GM19463 (cell line): Measurements from ENCODE around the gene SEC24D.

Experiments
- ATAC-seq: cut with Tn5 transposase; IDR thresholded peaks from one replicate; pipeline ENCODE4 v1.9.1; 2021; ENCODE audit warnings: mild to moderate bottlenecking, moderate library complexity; ENCODE audit not compliant: unreplicated experiment

The SEC24D gene

DNA sequence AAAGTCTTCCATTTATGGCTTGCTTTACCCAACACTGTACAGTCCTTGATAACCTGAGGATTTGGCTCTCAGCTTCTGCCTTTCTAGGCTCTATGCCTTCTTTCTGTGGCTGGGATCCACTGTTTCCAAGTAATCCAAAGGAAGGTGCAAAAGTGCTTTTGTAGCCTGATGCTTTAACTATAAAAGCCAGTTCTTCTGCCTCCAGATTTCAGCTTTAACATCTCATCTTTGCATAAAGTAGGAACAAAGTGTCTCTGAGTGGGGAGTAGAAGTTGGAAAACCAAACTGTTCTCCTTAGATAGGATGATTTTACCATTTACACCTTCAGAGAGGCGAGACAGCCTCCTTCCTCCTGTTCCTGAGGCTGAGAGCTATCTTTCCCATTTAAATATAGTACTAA lies 11.1 kb upstream of the SEC24D start:
- no peak for ATAC-seq

DNA sequence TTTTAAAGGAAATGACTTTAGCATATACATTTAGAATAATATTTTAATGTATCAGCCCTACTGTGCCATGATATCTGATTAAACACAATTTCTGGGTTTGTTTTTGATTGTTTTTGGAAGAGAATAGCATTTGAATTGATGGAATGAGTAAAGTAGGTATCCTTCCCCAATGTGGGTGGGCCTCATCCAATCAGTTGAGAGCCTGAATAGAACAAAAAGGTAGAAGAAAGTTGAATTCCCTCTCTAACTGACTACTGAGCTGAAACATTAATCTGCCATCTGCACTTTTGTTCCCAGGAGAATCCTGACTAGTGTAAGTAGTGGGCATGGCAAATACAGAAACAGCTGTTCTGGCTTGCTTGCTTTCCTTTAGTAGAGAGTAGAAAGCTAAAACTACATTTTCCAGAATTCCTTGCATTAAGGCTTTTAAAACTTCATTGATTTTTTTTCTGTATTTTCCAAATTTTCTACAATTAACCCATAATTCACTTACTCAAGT lies 9.7 kb upstream of the SEC24D start:
- no peak for ATAC-seq

DNA sequence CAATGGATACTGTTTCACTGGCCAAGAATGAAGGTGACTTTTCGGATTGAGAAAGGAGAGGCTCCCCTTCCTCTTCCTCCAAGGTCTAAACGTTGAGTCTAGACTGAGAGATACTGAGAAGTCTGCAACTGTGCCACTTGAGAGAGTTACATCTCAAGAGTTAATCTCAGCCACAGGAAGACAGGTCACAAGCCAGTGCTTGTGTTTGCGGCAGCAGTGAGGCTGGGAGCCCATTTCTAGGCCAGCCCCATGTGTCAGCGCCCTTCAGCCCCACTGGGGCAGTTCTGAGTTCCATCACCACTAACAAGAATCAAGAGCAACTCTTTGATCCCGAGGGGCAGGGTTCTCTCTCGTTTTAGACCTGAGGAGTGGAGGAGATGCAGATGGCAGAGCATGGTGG lies 7.3 kb upstream of the SEC24D start:
- no peak for ATAC-seq

DNA sequence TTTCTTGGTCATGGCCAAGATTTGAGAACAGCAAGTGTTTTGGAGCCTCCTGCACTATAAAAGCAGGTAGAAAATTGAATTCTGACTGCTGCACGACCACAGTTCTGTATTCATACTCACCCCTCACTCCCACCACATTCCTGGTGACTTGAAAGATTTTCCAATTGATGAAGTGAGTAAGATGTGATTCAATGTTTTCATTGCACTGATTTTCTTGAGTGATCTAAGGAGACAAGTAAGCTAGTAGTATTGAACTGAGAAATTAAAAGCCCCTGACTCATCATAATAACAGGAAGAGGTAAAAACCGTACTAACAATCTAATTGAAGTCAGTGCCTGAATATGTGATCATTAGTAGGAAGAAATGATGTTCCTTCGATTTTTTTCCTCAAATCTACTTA lies 6.1 kb upstream of the SEC24D start:
- no peak for ATAC-seq

DNA sequence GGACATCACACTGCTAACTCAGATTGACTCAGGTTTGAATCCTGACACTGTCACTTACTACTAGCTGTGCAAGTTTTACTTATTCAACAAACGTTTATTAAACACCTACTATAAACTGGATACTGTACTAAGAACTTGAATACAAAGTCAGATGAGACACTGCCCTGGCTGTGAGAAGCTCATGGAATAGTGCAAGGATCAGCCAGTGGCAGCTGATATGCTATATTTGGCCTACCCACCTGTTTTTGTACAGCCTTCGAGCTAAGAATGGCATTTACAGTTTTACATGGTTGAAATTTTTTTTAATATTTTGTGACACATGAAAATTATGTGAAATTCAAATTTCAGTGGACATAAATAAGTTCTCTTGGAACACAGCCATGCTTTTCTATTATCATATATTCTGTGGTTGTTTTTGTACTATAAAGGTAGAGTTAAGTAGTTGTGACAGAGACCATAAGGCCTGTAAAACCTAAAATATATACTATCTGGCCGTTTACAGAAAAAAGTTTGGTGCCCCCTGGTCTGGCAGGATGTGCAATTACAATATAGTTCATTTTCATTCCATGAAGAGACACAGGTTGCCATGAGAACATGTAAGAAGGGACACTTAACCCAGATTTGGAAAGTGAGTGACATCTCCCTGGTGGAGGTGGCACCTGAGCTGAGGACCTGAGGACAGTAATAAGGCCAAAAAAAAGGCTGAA lies 3.4 kb upstream of the SEC24D start:
- ATAC-seq = no peak

DNA sequence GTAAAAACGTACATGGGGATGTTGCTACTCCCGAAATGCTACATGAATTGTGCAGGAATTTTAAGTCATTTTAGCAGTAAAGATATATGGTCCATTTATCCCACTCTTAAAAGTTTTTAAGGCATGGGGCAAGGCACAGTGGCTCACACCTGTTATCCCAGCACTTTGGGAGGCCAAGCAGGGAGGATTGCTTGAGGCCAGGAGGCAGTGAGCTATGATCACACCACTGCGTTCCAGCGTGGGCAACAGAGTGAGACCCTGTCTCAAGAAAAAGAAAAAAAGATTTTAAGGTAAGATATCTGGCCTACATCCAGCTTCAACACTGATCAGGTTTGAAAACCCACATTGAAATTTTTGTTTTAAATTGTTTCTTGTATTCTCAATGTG lies 1.2 kb upstream of the SEC24D start:
- ATAC-seq = no peak

DNA sequence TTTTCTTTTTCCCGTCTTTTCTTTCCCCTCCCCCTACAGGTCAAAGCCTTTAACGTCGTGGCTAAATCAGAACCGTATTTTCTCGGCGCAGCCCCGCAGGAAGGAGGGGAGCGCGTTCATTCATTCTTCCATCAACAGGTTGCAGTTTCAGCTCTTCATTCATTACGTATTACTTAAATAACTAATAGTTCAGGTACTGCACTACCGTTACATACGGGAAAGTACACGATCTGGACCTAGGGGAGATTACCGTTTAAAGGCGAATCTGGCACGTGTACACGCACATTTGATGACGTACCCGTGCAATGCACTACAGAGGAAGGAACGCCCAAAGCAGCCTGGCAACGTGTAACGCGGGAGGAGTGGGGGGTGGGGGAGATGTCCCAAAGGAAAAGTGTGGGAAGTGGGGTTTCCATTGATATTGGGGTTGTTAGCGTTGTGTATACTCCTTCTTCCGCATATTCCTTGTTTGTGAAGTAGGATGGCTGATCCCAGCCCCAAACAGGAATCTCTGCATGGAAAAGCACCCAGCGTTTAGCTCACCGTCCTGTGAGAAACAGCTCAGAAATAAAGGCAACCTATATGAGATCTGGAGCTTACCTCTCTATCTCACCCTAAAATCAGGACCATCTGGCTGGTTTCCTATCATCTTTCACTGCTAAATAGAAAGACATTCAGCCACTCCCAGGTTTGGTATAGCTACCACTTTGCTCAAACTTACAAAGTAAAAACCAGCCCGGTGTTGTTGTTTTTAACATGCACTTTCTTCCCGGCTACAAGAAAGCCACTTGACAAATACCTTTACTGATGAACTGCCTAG lies 585 bp upstream of the SEC24D start:
- ATAC-seq = peak; percentile 36

DNA sequence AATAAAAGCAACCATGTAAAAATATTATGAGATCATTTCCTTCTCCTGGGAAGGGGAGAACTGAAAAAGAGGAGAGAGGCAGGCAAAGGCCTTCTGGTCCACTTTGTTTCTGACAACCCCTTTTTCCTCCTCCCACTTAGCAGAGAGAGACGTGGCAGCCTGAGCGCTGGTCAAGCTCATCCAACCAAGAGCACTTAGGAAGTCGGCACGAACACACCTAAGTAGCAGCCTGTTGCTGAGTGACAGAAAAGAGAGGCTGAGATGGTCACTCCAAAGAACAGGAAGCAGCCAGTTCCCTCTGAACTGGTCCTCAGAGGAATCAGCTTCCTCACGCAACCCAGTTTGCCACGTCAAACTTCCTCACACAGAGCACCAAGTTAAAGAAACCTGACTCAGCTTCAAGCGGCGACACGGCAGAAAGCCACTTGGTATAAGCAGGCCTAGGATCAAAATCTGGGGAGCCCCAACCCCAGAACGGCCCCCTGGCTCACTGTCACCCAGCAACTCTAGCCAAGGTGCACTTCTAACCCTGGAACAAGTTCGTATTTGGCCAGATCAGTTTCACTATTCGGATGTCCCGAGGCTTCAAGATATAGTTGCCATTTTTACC lies 861 bp downstream of the SEC24D start:
- ATAC-seq = peak; percentile 66

DNA sequence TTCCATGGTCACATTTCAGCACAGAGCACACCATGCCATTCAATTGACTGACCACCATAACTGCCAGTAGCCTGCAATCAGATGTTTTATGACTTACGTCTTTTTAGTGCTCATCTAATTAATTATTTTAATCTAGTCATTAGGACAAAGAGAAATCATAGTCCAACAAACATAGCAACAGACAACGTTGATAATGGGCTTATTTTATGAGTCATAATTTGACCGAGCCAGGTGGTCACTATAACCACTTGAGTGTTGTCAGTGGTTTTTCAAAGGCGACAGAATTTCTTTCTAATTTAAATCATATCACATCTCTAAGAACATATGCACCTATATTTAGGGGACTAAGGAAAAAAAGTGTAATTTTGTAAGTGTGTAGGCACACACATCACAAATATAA lies 1.9 kb downstream of the SEC24D start:
- ATAC-seq = no peak

DNA sequence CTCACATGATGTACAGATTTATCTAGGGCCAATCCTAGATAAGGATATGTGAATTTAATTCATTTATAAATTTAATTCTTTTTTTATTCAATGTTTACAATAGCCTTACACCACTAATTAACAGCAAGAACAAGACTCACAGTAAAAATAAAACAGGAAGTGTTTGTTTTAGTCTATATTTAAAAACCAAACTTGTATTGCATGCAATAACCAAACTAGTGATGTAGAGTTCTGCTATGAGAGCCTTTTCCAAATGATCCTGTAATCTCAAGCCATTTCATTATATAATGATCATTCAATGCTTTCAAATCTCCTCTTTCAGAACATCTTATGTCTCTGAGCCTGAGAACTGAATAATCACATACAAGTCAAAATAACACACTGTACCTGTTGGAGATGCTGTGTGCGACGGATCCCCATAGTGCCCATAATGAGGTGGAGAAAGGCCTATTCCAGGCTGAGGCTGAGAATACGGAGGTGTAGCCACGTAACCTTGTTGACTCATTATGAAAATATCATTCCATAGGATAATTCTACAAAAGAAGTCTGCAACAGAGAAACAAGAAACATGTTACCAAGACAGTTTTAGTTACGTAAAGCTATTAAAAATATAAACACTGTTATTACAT lies 2.6 kb downstream of the SEC24D start:
- no peak for ATAC-seq

DNA sequence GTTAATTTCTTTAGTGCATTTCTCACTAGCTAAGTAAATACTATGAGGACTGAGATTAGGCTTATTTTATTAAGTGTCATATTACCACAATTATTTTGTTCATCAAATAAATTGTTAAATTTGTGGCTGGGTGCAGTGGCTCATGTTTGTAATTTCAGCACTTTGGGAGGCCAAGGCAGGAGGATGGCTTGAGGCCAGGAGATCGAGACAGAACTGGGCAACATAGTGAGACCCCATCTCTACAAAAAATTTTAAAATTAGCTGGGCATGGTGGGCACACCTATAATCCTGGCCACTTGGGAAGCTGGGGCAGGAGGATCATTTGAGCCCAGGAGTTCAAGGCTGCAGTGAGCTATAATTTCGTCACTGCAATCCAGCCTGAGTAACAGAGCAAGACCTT lies 6.8 kb downstream of the SEC24D start:
- no peak for ATAC-seq

DNA sequence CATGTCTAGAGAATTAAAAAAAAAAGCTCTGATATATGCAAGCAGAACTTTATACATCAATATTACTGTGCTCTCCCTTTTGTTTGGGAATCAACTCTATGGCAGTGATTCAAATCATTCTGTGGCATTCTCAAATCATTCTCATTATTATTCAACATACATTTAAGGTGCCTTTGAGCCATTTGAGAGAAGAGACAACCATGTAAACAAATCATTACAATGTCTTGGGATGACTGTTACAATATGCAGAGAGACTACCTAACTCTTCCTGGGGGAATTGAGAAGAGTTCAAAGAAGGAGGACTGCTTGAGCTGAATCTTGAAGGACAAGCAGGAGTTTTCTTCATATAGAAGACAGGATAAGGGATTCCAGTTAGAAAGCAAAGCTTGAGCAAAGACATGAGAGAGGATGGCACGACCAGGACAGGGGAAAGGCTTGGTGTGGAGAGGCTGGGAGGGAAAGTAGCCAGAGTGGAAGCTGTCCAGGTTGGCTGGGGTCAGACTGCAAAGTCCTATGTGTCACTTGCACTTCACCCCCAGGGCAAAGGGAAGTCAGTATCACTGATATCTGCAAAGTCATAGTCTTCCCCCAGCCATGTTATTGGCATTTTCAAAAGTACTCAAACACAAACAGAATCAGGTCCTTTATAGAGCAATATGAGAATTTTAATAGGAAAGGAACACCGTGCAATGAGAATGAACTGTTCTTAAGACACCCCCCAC lies 9.0 kb downstream of the SEC24D start:
- ATAC-seq = peak; percentile 44

DNA sequence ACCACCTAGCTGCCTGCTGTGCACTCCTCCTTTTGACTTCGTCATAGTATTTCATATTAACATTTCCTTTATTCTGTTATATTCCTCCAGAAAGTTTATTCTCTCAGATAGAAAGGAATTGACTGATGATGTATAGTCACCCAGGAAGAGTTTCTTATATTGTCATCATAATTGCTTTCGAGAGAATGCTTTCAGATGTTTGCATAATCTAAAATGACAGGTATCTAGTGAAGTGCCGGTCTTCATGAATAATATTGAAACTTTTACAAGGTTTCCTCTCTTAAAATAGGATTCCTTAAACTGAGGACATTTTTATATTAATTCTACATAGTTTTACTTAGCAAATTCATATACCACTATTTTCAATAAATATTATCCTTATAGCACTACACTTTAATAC lies 10.1 kb downstream of the SEC24D start:
- peak; percentile 65 for ATAC-seq

DNA sequence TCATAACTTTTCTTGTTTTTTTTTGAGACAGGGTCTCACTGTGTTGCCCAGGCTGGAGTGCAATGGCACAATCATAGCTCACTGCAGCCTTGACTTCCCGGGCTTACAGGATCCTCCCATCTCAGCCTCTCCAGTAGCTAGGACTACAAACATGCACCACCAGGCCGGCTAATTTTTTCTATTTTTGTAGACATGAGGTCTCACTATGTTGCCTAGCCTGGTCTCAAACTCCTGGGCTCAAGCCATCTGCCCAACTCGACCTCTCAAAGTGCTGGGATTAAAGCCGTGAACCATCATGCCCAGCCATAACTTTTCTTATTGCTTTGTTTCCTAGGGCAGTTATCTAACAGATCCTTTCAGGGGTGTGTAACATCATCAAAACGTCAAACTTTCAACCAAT lies 11.8 kb downstream of the SEC24D start:
- ATAC-seq = no peak

DNA sequence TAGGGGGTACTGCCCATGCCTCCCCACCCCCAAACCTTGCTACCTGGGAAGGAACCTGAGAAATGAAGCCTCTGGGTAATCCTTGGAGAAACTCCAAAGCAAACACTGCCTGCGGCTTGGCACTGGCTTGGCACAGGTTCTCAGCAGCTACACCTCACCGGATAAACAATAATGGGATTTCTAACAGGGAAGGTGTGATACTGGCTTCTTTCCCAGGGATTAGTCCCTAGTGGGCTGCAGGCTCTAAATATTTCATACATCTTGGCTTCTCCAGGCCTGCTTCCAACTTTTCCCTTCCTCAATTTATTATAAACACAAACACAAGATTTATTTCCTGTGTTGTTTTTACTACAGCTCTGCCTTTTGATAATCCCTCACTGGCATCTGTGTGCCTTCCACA lies 12.5 kb downstream of the SEC24D start:
- ATAC-seq = no peak

DNA sequence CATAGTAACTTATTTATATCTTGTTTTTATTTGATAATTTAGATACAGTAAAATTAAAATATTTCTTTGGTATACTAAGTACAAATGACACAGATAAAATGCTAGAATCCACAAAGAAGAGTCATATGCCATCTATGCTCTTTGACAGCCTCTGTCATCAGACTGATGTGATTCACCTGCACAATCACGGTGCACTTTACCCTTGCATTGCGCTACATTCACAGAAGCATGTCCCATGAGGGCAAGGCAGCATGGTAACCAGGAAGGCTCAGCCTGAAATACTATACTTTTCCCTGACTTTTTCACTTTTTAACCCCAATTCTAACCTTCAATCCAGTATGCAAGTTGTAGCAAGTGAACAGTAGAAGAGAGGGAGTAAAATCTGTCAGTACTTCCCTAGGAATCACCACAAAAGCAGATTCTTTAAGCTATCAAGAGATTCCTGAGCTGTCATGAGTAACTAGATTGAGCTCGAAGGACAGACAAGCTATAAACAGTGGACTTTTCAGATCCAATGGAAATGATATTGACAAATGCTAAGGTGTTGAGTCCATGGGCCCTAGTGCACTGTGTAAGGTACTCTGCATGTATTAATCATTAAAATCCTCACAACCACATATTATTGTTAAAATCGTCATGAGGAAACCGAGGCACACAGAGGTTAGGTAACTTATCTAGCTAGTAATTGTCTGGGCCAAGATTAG lies 14.2 kb downstream of the SEC24D start:
- no peak for ATAC-seq

DNA sequence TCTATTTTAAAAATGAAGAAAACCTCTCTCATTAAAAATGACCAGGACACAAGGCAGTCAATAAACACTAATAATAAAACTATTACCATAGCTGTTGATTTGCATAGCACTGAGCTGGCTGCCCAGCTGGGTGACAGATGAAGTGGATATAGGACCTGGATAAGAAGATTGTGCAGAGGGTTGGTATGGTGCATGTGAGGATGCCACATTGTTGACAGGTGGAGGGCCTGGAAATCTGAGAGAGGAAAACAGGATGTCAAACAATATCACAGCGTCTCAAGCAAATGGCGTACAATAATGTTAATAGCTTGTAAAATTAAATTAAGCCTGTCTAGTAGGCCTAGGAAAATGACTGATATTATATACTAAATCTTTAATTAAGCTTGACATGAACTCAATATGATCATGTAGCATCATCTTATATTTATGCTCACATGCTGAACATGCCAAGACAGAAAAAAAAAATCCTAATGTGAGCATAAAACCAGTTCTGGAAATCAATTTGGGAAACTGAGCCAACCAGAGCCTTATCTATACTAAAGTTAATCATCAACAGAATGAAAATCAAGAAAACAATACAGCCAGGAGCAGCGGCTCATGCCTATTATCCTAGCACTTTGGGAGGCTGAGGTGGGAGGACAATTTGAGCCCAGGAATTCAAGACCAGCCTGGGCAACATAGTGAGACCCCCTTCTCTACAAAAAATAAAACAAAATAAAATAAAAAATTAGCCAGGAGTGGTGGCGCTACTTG lies 18.6 kb downstream of the SEC24D start:
- ATAC-seq = no peak

DNA sequence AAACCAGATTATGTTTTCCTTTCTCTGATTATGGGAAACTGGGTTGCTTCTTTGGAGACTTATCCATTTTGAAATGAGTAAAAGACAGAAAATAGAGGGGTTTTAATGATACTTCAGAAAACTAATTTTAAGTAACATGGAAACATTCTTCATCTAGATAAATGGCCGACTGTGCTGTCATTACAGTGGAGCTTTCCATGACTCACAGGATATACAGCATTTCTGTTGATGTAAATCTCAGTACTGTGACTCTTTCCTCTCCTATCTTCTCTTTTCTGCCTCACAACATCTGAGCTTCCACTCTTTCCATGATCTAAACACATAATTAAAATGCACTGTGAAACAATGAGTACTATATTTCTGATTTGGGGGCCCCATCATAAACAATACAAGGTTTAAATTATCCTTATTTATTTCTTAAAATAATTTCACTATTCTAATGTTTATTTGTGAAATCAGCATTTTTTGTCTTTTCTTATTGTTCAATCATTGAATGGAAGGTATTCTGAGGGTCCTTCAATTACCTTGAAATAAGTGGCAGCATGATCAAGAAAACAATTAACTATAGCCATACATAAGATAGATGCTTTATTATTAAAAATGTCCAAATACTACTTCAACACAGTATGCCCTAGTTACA lies 19.3 kb downstream of the SEC24D start:
- no peak for ATAC-seq

DNA sequence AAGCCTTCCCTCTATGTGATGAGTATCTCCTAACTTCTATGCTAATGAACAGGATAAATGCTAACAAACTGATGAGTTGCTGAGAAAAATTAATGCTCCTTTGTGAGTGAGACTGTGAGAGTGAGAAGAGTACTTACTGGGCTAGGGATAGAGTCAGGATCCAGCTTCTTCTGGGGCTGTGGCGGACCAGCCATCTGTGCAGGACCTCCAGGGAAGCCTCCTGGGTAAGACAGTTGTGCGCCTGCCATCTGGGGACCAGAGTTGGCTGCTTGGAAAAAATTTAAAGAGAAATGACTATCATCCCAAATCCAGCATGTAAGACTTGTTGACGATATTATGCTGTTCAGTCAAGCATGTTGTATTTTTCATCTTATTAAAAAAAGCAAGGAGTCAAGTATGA lies 21.0 kb downstream of the SEC24D start:
- no peak for ATAC-seq
